K562 treated with DMSO at 1 percent for 48 hours (cell line): ENCODE measurements around the gene CSTF2T. TPM values are rescaled to one million over a fixed set of nuclear protein-coding genes. Genes with fewer than 3 reads are reported as not detected.

Experiments used
- total RNA-seq: library from RNA; unstranded; fragments of 300-600 nt; gene quantifications from 2 replicates; pipeline ENCODE4 v1.2.3, GENCODE V29; 2022; ENCODE audit warnings: low replicate concordance; ENCODE audit errors: extremely low read depth

The CSTF2T gene
- not detected in 2 replicates for total RNA-seq

GRCh38 chr10:51699475-51700227 is at the start of gene CSTF2T:
Gene CSTF2T, minus strand, starts transcription at chr10:51699595. Its CDS starts 46 bp downstream, at chr10:51699549.

